ENCODE data around the gene PRTN3.

DNA sequence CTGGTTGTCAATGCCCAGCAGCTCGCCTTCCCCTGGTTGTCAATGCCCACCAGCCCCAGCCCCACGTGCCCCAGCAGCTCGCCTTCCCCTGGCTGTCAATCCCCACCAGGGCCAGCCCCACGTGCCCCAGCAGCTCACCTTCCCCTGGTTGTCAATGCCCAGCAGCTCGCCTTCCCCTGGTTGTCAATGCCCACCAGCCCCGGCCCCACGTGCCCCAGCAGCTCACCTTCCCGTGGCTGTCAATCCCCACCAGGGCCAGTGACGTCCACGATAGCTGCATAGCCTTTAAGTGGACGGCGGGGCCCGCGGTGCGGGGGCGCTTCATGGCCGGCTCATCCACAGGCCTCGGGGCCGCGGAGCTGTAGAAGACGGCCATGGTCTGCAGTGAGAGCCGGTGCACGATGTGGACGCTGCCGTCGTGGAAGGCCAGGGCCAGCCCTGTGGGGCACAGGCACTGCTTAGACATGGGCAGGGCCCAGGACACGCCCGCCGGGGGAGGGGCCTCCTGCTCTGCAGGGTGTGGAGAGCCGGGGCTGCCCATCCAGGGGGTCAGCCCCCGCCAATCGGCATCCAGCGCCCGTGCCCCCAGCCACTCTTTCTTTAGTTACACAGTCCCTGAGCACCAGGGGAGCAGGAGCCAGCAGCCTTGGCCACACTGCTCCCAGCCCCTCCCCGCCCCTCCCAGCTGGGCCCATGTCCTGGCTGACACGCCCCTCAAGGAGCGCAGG, 39.1 kb downstream of the PRTN3 start:
- TF ChIP-seq, protein P1, sequence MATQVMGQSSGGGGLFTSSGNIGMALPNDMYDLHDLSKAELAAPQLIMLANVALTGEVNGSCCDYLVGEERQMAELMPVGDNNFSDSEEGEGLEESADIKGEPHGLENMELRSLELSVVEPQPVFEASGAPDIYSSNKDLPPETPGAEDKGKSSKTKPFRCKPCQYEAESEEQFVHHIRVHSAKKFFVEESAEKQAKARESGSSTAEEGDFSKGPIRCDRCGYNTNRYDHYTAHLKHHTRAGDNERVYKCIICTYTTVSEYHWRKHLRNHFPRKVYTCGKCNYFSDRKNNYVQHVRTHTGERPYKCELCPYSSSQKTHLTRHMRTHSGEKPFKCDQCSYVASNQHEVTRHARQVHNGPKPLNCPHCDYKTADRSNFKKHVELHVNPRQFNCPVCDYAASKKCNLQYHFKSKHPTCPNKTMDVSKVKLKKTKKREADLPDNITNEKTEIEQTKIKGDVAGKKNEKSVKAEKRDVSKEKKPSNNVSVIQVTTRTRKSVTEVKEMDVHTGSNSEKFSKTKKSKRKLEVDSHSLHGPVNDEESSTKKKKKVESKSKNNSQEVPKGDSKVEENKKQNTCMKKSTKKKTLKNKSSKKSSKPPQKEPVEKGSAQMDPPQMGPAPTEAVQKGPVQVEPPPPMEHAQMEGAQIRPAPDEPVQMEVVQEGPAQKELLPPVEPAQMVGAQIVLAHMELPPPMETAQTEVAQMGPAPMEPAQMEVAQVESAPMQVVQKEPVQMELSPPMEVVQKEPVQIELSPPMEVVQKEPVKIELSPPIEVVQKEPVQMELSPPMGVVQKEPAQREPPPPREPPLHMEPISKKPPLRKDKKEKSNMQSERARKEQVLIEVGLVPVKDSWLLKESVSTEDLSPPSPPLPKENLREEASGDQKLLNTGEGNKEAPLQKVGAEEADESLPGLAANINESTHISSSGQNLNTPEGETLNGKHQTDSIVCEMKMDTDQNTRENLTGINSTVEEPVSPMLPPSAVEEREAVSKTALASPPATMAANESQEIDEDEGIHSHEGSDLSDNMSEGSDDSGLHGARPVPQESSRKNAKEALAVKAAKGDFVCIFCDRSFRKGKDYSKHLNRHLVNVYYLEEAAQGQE (IDR thresholded peaks at IDR 0.05; ENCODE audit: insufficient read depth in 1 of 2, low read depth in 2 of 2, low read length in 2 of 2) = no peak
- TF ChIP-seq TAF1 (IDR thresholded peaks at IDR 0.05; ENCODE audit: borderline replicate concordance, insufficient read depth, low read length) (no peak), SIN3A (IDR thresholded peaks at IDR 0.05; ENCODE audit: borderline replicate concordance, insufficient read depth, low read length) (no peak), POLR2AphosphoS5 (IDR thresholded peaks at IDR 0.05; ENCODE audit: low read depth, low read length) (no peak)
